ENCODE measurements around the gene STARD8. TPM values are rescaled to one million over a fixed set of nuclear protein-coding genes. Genes with fewer than 3 reads are reported as not detected.

STARD8 gene
- polyA plus RNA-seq, 1 donor from 2014 or later: 0.09 TPM

GRCh38 chrX:68711845-68712244 is 64.4 kb downstream of the STARD8 start:
- no peaks in the 10 kb centered on the region for H3K9me3 ChIP-seq (ENCODE audit: low read length)
- no peak overlapping the region for H3K4me2 ChIP-seq (ENCODE audit: low read length)
- H3K36me3 ChIP-seq (ENCODE audit: insufficient read depth, low read length): no peaks in the 10 kb centered on the region
- no peaks in the 10 kb centered on the region for H3F3A ChIP-seq (ENCODE audit: insufficient read depth, low read length, poor library complexity, severe bottlenecking)
- H3K4me3 ChIP-seq (ENCODE audit: low read length): no peak overlapping the region
- no peaks in the 10 kb centered on the region for H3K79me2 ChIP-seq (replicated peaks; ENCODE audit: insufficient read depth, low read length)
- H3K9me2 ChIP-seq (ENCODE audit: insufficient read depth, low read length): no peaks in the 10 kb centered on the region
- no peak for TF ChIP-seq POLR2AphosphoS5 (IDR thresholded peaks at IDR 0.05)
- no peak for TF ChIP-seq SMC3 (conservative IDR thresholded peaks at IDR 0.05; ENCODE audit: poor library complexity)
- H3K27ac ChIP-seq (ENCODE audit: low read length): no peak overlapping the region
- H4K20me1 ChIP-seq (ENCODE audit: insufficient read depth): no peaks in the 10 kb centered on the region
- no peaks in the 10 kb centered on the region for H3K27me3 ChIP-seq (ENCODE audit: insufficient read depth, low read depth, low read length)
- no peak overlapping the region for H2AFZ ChIP-seq (ENCODE audit: low read depth, low read length)
- no peak overlapping the region for H3K9ac ChIP-seq (ENCODE audit: low read length)

DNA sequence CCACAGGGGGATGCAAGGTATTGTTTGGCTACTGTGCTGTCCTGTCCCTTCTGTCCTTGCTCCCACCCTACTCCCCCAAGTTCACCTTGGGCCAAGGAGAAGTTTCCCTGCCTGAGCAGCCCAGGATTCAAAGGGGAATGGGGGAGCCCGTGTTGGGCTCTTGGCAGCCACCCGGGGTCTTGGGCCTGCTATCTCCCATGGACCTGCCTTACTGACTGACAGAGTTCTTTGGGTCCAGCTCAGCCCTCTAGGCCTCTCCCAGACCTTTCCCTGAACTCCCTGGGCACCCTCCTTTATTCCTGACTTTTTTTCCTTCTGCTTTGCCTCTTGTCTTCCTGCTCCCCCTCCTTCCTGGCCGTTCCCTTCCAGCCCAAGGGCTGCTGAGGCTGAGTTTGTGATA is 67.4 kb downstream of the STARD8 start:
- H3K4me2 ChIP-seq (ENCODE audit: low read length): no peak overlapping the region
- no peaks in the 10 kb centered on the region for H3K36me3 ChIP-seq (ENCODE audit: insufficient read depth, low read length)
- no peak for TF ChIP-seq EP300 (conservative IDR thresholded peaks at IDR 0.05; ENCODE audit: poor library complexity, severe bottlenecking)
- TF ChIP-seq SMC3 (conservative IDR thresholded peaks at IDR 0.05; ENCODE audit: poor library complexity): no peak
- TF ChIP-seq TAF1 (IDR thresholded peaks at IDR 0.05; ENCODE audit: low read depth): no peak
- TF ChIP-seq CTCF (IDR thresholded peaks at IDR 0.05; ENCODE audit: poor library complexity, severe bottlenecking): no peak
- no peak for TF ChIP-seq POLR2AphosphoS5 (IDR thresholded peaks at IDR 0.05)
- TF ChIP-seq RAD21 (conservative IDR thresholded peaks at IDR 0.05): no peak
- TF ChIP-seq, protein P1, sequence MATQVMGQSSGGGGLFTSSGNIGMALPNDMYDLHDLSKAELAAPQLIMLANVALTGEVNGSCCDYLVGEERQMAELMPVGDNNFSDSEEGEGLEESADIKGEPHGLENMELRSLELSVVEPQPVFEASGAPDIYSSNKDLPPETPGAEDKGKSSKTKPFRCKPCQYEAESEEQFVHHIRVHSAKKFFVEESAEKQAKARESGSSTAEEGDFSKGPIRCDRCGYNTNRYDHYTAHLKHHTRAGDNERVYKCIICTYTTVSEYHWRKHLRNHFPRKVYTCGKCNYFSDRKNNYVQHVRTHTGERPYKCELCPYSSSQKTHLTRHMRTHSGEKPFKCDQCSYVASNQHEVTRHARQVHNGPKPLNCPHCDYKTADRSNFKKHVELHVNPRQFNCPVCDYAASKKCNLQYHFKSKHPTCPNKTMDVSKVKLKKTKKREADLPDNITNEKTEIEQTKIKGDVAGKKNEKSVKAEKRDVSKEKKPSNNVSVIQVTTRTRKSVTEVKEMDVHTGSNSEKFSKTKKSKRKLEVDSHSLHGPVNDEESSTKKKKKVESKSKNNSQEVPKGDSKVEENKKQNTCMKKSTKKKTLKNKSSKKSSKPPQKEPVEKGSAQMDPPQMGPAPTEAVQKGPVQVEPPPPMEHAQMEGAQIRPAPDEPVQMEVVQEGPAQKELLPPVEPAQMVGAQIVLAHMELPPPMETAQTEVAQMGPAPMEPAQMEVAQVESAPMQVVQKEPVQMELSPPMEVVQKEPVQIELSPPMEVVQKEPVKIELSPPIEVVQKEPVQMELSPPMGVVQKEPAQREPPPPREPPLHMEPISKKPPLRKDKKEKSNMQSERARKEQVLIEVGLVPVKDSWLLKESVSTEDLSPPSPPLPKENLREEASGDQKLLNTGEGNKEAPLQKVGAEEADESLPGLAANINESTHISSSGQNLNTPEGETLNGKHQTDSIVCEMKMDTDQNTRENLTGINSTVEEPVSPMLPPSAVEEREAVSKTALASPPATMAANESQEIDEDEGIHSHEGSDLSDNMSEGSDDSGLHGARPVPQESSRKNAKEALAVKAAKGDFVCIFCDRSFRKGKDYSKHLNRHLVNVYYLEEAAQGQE (IDR thresholded peaks at IDR 0.05; ENCODE audit: borderline replicate concordance): no peak
- TF ChIP-seq EZH2 (IDR thresholded peaks at IDR 0.05; ENCODE audit: borderline replicate concordance, insufficient read depth, low read length, poor library complexity, severe bottlenecking): no peak
- no peak for TF ChIP-seq MXI1 (conservative IDR thresholded peaks at IDR 0.05; ENCODE audit: poor library complexity, severe bottlenecking)
- no peaks in the 10 kb centered on the region for H3K9me2 ChIP-seq (ENCODE audit: insufficient read depth, low read length)
- H3K9me3 ChIP-seq (ENCODE audit: low read length): no peaks in the 10 kb centered on the region
- no peak overlapping the region for H3K27ac ChIP-seq (ENCODE audit: low read length)
- no peaks in the 10 kb centered on the region for H3K27me3 ChIP-seq (ENCODE audit: insufficient read depth, low read depth, low read length)
- no peaks in the 10 kb centered on the region for H3F3A ChIP-seq (ENCODE audit: insufficient read depth, low read length, poor library complexity, severe bottlenecking)
- no peak overlapping the region for H3K4me3 ChIP-seq (ENCODE audit: low read length)
- no peak overlapping the region for H2AFZ ChIP-seq (ENCODE audit: low read depth, low read length)
- no peak overlapping the region for H3K9ac ChIP-seq (ENCODE audit: low read length)
- no peaks in the 10 kb centered on the region for H3K79me2 ChIP-seq (replicated peaks; ENCODE audit: insufficient read depth, low read length)
- no peaks in the 10 kb centered on the region for H4K20me1 ChIP-seq (ENCODE audit: insufficient read depth)

DNA sequence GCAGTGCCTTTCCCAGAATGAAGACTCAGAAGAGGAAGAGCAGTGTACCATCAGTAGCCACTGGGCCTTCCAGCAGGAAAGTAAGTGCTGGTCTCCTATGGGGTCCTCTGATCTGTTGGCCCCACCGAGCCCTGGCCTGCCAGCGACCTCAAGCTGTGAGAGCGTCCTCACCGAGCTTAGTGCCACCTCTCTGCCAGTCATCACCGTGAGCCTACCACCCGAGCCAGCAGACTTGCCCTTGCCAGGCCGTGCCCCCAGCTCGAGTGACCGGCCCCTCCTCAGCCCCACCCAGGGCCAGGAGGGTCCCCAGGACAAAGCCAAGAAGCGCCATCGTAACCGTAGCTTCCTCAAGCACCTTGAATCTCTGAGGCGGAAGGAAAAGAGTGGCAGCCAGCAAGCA is 69.7 kb downstream of the STARD8 start:
- no peak overlapping the region for H3K9ac ChIP-seq (ENCODE audit: low read length)
- TF ChIP-seq TAF1 (IDR thresholded peaks at IDR 0.05; ENCODE audit: low read depth): no peak
- no peak for TF ChIP-seq CTCF (IDR thresholded peaks at IDR 0.05; ENCODE audit: poor library complexity, severe bottlenecking)
- no peak for TF ChIP-seq POLR2AphosphoS5 (IDR thresholded peaks at IDR 0.05)
- no peak for TF ChIP-seq SMC3 (conservative IDR thresholded peaks at IDR 0.05; ENCODE audit: poor library complexity)
- no peak for TF ChIP-seq EZH2 (IDR thresholded peaks at IDR 0.05; ENCODE audit: borderline replicate concordance, insufficient read depth, low read length, poor library complexity, severe bottlenecking)
- no peak for TF ChIP-seq EP300 (conservative IDR thresholded peaks at IDR 0.05; ENCODE audit: poor library complexity, severe bottlenecking)
- no peak overlapping the region for H2AFZ ChIP-seq (ENCODE audit: low read depth, low read length)
- H3K4me2 ChIP-seq (ENCODE audit: low read length): no peak overlapping the region
- H3K9me2 ChIP-seq (ENCODE audit: insufficient read depth, low read length): no peaks in the 10 kb centered on the region
- H3K79me2 ChIP-seq (replicated peaks; ENCODE audit: insufficient read depth, low read length): no peaks in the 10 kb centered on the region
- H3K27me3 ChIP-seq (ENCODE audit: insufficient read depth, low read depth, low read length): no peaks in the 10 kb centered on the region
- H3K36me3 ChIP-seq (ENCODE audit: insufficient read depth, low read length): no peaks in the 10 kb centered on the region
- no peaks in the 10 kb centered on the region for H4K20me1 ChIP-seq (ENCODE audit: insufficient read depth)
- H3K9me3 ChIP-seq (ENCODE audit: low read length): no peaks in the 10 kb centered on the region
- H3K4me3 ChIP-seq (ENCODE audit: low read length): no peak overlapping the region
- H3K27ac ChIP-seq (ENCODE audit: low read length): no peak overlapping the region
- H3F3A ChIP-seq (ENCODE audit: insufficient read depth, low read length, poor library complexity, severe bottlenecking): no peaks in the 10 kb centered on the region
